GM18511 (cell line): ENCODE data around the gene ANK3.

Experiments
- ATAC-seq: cut with Tn5 transposase; IDR thresholded peaks from one replicate; pipeline ENCODE4 v1.9.1; 2021; ENCODE audit warnings: mild to moderate bottlenecking, moderate library complexity; ENCODE audit not compliant: unreplicated experiment

ANK3 gene

DNA sequence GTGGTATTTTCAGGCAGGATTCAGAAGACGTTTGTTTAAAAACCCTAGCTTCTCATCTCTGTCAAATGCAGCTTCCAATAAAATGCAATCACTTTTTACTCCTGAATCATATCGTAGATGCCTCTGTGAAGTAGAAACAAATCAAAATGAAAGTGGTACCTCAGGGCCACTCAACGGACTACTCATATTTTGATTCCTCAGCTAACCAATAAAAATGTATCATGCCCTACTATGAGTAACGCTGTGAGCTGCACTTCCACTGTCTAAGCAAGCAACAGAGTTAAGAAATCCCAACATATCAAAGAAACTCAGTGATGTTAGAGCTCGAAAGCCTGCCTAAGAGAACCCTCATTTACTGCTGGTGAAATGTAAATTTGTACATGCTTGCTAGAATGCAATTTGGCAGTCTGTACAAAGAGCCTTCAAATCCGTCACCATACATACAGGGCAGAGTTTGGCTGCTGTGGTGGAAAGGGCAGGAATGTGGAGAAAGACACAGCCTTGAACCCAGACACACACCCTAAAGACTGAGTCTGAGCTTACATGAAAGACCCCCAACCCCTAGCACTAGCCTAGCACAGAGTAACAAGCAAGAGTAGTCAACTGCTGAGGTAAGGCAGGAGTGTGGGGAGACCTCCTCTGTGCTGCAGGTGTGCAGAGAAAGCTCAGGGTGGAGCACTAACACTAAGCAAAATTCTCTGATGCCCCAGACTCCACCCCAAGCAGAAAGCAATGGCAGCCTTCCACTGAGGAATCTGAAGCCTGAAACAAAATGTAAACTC, 151.5 kb downstream of the ANK3 start:
- peak; percentile 57 for ATAC-seq

- peak; percentile 92 for ATAC-seq
Measured at GRCh38 chr10:60236869-60237524, 152.7 kb downstream of the ANK3 start.

- ATAC-seq, result no peak
Measured at GRCh38 chr10:60235001-60235400, 154.7 kb downstream of the ANK3 start.

GRCh38 chr10:60234551-60234950, 155.1 kb downstream of the ANK3 start:
- ATAC-seq, result no peak

DNA sequence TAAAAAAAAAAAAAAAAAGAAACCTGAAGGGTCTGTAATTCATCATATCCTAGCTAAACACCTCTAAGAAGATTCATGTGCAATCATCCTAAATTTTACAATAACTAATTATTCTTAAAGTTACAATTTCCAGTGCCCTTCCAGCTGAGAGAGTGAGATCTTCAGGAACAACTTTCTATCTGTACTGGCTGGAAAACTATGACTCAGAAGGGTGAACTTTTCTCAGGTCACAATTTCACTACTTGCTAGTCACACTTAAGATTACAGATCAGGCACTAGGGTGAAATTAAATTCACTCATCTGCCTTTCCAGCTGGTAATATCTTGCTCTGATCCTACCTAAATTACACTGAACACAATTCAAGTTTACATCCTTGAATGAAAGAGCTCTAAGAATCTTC, 158.8 kb downstream of the ANK3 start:
- no peak for ATAC-seq

DNA sequence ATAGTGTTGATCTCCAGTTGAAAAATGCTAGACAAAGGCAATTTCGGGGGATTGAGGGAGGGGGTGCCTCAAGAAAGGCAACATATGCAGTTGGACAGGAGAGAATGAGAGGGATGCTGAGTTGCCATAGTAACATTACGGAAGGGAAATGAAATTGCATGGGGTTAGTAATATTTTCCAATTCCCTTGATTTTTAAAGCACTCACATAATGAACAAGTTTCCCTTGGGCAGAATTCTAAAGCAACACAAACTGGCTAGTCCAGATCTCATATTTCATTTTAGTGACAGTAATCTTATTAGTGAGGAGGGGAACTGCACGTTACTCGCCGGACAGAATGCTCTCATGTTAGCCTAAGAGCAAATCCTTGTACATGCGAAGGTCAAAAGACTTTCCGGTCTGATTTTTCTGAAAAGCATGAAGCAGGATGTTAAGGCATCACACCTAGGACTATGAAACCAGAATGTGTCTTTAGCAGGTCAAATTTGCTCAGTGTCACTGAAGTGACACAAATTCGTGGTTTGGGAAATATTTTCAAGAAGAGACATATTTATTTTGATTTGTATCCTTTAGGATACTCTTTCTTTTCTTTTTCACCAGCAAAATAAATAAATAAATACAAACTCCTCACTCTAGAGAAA, 165.5 kb downstream of the ANK3 start:
- no peak for ATAC-seq

DNA sequence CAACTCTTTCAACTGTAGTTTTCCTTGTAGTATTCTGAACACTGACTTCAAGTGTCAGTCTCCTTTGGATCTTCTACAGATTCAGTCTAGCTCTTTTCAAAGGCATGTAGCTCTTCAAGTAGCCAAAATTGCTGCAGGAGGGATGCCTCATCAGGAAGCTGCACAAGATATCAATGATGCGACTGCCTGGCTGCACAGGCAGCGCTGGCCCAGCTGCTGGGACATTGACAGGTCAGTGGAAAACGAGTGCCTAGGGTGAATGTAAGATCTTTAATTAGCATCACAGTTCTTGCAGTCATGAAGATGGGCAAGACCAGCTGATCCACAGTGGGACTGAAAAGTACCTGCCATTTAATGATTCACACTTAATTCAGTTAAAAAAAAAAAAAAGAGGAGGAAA, 167.6 kb downstream of the ANK3 start:
- no peak for ATAC-seq

GRCh38 chr10:60212195-60212594, 177.5 kb downstream of the ANK3 start:
- no peak for ATAC-seq

GRCh38 chr10:60209874-60210570, 179.7 kb downstream of the ANK3 start:
- no peak for ATAC-seq

DNA sequence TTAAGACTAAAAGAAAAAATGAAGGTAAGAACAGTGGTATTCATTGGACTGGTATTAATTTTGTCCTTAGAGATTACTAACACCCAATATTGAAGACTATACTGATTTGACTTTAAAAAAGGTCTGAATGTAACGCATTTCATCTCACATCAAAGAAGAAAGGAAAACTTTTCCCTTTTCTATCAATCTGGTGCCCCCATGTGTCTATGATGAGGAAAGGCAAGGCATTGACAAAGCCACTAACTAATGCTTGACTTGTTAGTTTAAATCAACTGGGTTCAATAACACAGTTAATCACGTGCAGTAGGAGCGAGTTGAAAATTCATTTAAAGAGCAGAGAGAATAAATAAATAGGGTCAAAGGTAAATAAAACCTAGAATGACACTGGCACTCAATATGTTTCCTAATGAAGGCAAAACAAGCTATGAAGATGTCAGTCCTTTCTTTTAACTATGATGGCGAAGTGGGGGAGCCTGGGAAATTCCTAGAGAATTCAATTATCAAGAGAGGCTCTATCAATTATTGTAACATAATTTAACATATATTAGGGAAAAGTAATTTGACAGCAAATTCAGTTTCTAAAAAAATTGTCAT, 180.9 kb downstream of the ANK3 start:
- peak; percentile 64 for ATAC-seq

DNA sequence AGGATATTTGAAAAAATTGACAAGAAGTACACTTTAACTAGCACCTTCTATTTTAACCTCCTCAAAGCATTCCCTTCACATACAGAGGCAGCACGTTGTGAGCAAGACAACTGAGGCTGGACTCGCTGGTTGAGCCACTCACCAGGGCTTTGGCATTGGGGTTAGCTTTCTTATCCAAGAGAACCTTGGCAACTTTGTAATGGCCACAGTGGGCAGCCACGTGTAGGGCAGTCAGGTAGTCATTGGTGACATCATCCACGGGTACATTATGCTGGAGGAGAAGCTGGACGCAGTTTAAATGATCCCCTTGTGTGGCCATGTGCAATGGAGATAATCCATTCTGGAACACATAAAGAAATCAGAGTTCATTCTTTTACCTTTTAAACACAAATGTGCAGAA, 181.8 kb downstream of the ANK3 start:
- no peak for ATAC-seq

GRCh38 chr10:60206735-60207134, 182.9 kb downstream of the ANK3 start:
- no peak for ATAC-seq

GRCh38 chr10:60205741-60206140, 183.9 kb downstream of the ANK3 start:
- ATAC-seq, result no peak

GRCh38 chr10:60203993-60204618, 185.6 kb downstream of the ANK3 start:
- no peak for ATAC-seq

DNA sequence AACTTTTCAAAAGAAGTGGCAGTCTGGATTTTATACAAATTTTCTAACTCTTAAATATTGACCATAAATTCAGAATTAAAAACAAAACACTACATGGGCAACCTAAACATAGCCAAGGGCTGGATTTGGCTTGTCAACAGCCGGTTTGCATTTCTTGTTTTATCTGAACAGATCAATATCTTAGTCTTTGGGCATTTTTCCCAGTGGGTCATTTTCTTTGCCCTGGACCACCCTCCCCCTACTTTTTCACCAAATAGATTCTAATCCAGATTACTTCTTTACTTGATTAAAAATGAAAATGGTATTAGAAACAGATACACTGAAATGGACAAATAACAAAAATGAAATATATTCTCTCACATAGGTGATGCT, 189.0 kb downstream of the ANK3 start:
- ATAC-seq, result no peak

DNA sequence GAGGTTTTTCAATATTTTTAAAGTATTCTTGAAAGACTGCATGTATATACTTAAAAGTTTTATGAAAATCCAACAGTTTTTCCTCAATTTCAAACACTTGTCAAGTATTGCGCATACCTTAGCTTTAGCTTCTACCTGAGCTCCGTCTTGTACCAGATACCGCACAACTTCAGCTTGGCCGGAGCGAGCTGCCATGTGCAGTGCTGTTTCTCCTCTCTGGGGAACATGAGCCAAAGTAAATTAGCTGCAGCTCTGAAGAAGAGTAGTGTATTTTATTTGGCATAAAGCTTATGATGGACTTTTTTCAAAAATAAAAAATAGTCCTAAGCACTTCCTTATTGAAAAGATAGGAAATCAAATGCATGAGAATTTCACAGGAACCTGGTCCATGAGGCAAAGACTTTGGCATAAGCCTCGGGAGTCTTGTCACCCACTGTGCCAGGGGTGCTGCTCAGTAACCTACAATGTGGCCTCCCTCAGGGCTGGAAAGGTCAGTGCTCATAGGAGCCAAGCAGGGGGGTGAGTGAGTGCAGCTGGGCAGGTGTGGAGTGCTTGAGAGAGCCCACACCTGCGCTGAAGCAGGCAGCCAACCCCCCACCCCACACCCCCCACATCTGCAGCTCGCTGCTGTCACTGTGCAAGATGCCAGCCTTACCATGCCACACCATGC, 189.5 kb downstream of the ANK3 start:
- no peak for ATAC-seq

DNA sequence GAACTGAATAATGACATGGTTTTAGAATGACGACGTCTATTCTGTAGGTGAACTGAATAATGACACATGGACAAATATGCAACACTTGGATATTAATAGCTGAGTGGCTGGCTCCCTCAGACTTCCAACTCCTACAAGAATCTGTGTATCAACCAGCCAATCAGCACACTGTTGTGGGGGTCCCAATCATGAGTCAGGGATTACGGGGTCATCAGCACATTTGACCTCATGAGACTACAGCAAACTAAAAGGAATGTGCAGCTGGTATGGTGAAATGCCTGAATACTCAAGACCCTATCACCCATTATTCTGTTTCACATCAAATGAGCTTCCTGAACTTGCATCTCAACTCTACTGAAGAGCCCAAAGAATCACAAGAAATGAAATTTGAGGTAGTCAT, 192.5 kb downstream of the ANK3 start:
- no peak for ATAC-seq

DNA sequence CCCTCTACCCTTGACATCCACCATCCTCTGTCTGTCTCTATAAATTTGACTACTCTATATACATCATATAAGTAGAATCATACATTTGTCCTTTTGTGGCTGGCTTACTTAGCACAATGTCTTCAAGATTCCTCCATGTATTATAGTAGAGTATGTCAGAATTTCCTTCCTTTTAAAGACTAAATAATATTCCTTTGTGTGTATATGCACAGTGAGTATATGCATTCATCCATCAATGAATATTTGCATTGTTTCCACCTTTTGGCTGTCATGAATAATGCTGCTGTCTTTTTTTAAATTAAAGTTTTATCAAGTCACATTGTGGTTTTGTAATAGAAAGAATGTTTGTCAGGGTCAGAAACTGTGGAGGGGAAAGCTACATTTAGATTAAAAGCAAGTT, 195.3 kb downstream of the ANK3 start:
- ATAC-seq, result no peak

GRCh38 chr10:60192946-60193345, 196.7 kb downstream of the ANK3 start:
- ATAC-seq, result no peak

DNA sequence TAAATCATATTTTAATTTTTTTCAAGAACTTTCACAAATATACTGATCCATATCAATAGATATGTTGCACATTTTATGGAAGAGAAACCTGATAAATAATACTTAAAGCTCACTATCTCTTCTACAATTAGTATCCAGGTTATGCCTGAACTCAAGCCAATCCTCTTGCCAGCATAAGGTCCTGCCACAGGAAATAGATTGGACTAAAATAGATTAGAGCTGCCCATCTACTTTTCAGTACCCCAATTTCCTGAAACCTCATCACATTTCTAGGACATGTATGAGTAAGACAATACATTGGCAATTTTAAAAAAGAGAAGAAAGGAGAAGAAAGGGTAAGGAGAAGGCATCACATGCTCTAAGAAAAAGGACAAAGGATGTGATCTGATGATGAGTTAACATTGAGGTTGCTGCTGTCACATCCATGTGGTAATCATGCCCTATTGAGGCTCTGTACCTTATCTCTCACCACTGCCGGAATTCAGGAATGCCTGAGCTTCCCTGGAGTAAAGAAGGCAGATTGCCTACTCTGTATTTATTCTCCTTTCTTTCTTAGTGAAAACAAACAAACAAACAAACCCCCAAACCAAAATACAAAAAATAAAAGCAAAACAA, 199.7 kb downstream of the ANK3 start:
- no peak for ATAC-seq
